Measurements from ENCODE around the gene RIMS4.

- TF ChIP-seq POLR2AphosphoS5 (IDR thresholded peaks at IDR 0.05) (no peak), CTCF (IDR thresholded peaks at IDR 0.05) (no peak), POLR2A (IDR thresholded peaks at IDR 0.05) (no peak)
These were observed 14.5 kb downstream of the RIMS4 start for GRCh38 chr20:44795836-44796235.
